Epithelial cell of esophagus (primary cell): ENCODE measurements around the gene COL4A2.

Experiments used
- DNase-seq: peaks from one replicate; pipeline ENCODE4 v3.0.0; 2010; ENCODE audit warnings: low read depth
- H3K4me3 ChIP-seq: 2 replicates; pipeline ENCODE4 v1.5.1; 2011; ENCODE audit warnings: mild to moderate bottlenecking, low read length, control low read depth
- TF ChIP-seq, protein P1 (sequence below): IDR thresholded peaks from 2 replicates; pipeline ENCODE4 v1.5.1; 2011; ENCODE audit warnings: low read depth, mild to moderate bottlenecking, low read length, control low read depth, inconsistent platforms; ENCODE audit not compliant: insufficient read depth; ENCODE audit errors: missing control alignments

The COL4A2 gene

GRCh38 chr13:110356362-110356761 lies 49.3 kb downstream of the COL4A2 start:
- TF ChIP-seq, protein P1, sequence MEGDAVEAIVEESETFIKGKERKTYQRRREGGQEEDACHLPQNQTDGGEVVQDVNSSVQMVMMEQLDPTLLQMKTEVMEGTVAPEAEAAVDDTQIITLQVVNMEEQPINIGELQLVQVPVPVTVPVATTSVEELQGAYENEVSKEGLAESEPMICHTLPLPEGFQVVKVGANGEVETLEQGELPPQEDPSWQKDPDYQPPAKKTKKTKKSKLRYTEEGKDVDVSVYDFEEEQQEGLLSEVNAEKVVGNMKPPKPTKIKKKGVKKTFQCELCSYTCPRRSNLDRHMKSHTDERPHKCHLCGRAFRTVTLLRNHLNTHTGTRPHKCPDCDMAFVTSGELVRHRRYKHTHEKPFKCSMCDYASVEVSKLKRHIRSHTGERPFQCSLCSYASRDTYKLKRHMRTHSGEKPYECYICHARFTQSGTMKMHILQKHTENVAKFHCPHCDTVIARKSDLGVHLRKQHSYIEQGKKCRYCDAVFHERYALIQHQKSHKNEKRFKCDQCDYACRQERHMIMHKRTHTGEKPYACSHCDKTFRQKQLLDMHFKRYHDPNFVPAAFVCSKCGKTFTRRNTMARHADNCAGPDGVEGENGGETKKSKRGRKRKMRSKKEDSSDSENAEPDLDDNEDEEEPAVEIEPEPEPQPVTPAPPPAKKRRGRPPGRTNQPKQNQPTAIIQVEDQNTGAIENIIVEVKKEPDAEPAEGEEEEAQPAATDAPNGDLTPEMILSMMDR: no peak

DNA sequence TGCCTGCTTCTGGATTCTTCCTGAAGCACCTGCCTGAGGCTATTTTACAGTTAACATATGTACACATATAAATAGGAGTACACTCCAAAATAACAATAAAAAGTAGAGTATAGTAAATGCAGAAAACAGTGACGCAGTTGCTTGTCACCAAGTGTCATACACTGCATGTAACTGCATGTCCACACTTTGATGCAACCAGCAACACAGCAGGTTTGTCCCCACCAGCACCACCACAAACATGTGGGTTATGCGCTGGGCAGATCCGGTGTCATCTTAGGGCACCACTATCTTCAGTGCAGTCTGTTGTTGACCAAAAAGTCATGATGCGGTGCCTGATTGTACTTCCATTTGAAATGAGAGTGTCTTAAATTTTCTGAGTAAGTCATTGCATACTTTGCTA lies 51.3 kb downstream of the COL4A2 start:
- DNase-seq: no peak
- H3K4me3 ChIP-seq: no peak overlapping the region
- TF ChIP-seq, protein P1: no peak

More at GRCh38 chr13:110356362-110356761, 49.3 kb downstream of the COL4A2 start:
- no peak overlapping the region for H3K4me3 ChIP-seq
- DNase-seq: no peak

- DNase-seq: no peak
- TF ChIP-seq, protein P1: no peak
- H3K4me3 ChIP-seq: no peak overlapping the region
Measured at GRCh38 chr13:110359840-110360301, 52.8 kb downstream of the COL4A2 start.

DNA sequence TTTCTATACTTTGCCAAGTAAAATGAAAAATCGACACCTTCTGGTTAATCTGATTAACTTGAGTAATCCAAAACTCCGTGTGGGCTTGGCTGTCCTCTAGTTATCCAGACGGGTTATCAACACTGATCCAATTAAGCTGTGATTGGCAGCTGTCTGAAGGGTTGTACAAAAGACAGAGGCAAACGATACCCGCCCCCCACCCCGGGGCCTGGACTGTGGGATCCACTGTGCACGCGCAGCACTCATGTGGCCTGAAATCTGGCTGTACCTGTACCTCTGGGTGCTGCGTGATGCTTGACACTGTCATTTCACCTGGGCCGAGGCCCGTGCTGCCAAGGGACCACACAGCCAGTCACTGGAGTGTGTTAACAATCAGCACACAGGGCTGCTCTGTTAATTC lies 53.5 kb downstream of the COL4A2 start:
- DNase-seq: no peak
- TF ChIP-seq, protein P1: no peak
- no peak overlapping the region for H3K4me3 ChIP-seq

- no peak overlapping the region for H3K4me3 ChIP-seq
- TF ChIP-seq, protein P1: no peak
- no peak for DNase-seq
Measured at GRCh38 chr13:110361365-110361911, 54.4 kb downstream of the COL4A2 start.

DNA sequence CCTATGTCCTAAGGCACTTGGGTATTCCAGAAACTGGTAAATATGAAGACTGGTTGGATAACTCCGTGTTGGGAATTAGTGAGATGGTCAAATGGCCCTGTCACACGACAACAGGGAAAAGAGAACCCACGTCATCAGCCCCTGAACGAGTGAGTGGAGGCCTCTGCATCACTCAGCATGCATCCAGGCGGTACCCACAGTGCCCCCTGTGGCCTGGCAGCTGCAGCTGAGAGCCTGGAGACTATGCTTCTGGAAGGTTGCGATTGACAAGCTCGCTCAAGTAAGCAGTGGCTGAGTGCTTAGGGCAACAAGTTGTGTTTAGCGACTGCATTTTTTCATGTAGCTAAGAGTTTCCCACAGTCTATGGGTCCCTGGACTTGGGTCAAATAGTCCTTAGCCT lies 55.9 kb downstream of the COL4A2 start:
- TF ChIP-seq, protein P1: no peak
- no peak overlapping the region for H3K4me3 ChIP-seq
- DNase-seq: no peak

DNA sequence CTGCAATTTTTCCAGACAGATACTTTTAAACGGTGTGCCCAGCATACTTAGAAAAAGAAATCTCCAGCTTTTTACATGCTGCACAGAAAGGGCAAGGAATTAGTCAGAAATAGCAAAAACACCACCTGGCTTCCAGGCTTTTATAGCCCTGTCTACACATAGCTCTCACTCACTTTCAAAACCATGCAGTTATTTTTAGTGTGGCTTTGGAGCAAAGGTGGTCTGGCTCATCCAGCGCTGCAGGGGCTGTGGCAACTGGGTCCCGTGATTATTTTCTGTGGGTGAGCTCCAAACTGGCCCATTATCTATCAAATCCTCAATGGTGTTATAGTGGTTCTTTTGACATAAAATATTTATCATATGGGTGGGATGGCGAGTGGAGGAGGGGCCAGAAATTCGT lies 57.0 kb downstream of the COL4A2 start:
- no peak for DNase-seq
- H3K4me3 ChIP-seq: no peak overlapping the region
- TF ChIP-seq, protein P1: no peak
